ENCODE results near the gene GGN.
A peak's percentile ranks its signal among the peaks of the same experiment; 100 is the strongest.
"Not testable (repeated sequence)": the region's sequence is repeated elsewhere in the genome, so short reads cannot be mapped to it uniquely, and the experiment has no call there.

GGN gene, protein sequence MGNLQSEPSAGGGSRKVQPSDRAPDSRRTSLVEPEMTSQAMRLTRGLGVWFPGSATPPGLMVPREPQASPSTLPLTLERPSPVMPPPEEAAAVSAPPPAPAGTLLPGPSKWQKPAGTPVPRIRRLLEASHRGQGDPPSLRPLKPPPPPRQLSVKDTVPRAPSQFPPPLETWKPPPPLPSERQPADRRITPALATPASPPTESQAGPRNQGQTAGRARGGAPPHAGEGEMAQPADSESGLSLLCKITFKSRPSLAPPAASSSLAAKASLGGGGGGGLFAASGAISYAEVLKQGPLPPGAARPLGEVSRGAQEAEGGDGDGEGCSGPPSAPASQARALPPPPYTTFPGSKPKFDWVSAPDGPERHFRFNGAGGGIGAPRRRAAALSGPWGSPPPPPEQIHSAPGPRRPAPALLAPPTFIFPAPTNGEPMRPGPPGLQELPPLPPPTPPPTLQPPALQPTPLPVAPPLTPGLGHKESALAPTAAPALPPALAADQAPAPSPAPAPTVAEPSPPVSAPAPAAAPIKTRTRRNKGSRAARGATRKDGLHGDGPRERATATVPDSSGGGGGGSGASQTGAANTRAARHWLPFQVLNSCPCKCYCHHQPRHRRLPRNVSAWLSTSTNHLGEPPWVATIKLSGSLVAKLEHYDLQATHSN

DNA sequence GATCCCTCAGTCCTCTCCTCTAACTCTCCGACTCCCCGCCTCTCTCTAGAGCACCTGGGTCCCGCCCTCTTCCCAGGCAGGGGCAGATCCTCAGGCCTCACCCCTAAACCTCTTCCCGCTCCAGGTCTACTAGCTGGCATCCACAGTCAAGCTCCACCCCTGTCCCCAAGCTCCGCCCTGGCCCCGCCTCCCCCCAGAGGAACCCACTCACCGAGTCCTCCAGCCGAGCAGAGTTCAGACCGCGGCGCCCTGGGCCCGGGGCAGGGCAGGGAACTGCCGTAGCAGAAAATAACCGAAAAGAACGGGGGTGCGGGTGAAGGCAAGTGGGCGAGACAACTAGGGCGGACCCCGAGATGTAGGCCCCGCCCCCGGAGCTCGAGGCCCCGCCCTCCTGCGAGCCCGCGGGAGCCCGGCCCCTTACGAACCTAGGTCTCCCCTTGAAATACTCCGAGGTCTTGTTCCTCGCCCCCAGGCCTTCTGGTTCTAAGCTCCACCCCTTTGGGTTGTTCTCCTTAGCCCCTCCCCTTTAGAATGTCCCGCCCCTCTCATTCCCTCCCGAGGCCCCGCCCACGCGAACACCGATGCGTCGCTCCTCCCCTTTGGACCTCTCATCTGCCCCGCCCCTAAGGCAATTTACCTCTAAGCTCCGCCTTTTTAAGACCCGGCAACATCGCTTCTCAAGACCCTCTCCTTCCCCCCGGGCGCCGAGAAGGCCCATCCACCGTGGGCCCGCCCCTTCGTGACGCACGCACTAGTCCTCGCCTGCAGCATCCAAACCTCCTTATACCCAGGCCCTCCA, at the start of gene GGN:
Gene GGN (minus strand): TSS at position 485 of the 799 bp plus-strand sequence. CDS start 773 bp downstream, outside the sequence.
- peak; percentile 84 for DNase-seq

DNA sequence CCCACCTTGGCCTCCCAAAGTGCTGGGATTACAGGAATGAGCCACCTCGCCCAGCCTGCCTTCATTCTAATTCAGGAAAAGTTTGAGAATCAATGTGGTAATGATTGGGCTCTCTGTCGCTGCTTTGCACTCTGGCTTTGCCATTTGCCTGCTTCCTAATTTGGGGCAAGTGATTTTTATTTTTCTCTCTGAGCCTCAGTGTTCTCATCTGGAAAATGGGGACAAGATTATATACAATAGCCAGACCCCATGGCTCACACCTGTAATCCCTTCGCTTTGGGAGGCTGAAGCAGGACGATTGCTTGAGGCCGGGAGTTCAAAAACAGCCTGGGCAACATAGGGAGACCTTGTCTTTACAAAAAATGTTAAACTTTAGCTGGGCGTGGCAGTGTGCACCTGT, 49.5 kb upstream of the GGN start:
- no peak for DNase-seq

DNA sequence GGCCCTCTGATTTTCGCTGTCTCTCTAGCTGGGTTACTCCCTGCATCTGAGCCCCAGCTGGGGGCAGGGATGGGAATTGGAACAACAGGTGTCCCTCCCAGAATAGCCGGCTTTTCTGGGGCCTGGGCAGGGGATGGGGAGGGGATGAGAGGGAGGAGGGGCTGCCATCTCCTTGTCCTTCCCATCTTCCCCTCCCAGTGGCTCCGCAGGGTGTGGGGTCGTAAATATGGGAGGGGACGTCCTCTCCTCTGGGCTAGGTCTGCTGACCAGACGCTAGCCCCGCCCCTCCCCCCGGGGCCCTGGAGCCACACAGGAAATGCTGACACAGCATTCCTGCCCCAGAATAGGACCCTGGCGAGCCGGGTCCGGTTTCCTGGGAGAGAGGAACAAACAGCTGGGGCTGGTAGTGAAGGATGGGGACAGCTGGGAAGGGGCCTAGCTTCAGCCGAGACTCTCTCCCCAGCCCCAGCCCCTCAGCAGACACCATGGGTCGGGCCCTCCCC, 46.8 kb upstream of the GGN start:
- DNase-seq, result no peak

DNA sequence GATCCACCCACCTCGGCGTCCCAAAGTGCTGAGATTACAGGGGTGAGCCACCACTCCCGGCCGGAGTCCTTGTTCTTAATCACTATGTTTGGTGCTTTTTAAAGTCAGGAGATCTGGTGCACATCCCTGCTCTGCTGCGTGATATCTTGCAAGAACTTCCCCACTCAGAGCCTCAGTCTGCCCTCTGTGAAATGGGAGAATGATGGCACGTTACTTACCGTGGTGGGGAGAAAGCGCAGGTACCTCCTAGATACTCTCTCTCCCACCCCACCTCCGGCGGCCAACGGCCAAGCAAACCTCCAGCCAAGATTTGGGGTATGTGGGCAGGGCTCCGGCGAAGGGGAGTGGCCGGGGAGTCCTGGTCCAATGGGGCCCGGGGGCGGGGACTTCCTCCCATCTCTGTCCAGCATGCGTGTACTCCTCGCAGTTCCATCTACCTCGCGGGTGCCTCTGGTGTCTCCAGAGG, 45.5 kb upstream of the GGN start, which contains the start of gene RYR1:
Gene RYR1 (plus strand): TSS at position 424 of the 466 bp plus-strand sequence. CDS start 139 bp downstream, outside the sequence.
- peak; percentile 66 for DNase-seq

DNA sequence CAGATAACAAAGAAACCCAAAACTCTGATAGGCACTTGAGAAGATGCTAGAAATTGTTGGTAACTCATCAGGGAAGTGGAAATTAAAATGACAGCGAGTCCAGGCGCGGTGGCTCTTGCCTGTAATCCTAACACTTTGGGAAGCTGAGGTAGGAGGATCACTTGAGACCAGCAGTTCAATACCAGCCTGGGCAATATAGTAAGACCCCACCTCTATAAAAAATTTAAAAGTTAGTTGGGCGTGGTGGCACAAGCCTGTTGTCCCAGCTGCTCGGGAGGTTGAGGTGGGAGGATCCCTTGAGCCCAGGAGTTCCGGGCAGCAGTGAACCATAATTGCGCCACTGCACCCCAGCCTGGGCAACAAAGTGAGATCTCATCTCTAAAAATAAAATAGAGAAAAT, 43.1 kb upstream of the GGN start:
- no peak for DNase-seq

DNA sequence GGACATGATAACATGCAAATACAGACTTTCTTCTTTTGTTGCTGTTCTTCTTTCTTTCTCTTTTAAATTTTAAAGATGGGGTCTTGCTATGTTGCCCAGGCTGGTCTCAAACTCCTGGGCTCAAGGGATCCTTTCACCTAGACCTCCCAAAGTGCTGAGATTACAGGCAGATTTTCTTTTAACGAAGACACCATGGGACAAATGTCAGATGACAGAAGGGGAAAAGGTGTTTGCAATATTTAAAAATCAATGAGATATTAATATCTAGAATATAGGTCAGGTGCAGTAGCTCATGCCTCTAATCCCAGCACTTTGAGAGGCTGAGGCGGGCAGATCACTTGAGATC, 42.0 kb upstream of the GGN start:
- DNase-seq, result no peak

DNA sequence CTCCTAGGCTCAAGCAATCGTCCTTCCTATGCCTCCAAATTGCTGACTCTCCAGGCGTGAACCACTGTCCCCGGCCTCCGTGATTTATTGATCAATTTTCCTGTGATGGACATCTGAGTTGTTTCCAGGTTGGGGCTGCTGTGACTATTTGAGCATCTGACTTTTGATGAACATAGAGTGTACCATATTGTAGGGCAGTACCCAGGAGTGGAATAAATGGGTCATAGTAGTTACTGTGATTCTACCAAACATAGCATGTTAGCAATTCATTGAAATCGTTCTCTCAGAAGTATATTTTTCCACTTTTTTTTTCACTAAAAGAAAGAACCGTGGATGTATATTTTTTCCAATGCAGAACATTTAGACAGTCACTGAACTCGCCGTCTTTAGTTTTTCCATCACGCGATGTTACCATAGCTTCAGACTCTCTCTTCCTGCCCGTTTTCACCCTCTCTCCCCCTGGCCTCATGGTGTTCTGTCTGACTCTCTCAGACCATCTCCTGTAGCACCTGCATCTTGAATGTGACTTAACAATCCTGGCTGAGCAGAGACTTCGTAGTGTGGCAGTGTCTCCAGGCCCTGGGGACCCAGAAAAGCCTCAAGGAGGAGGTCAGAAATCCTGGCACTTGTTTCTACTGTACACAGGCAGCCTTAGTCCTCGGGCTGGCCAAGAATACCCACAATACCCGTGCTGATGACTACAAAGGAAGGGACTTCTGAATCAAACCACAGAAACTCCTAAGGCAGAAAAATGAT, 41.4 kb upstream of the GGN start:
- peak; percentile 54 for DNase-seq

DNA sequence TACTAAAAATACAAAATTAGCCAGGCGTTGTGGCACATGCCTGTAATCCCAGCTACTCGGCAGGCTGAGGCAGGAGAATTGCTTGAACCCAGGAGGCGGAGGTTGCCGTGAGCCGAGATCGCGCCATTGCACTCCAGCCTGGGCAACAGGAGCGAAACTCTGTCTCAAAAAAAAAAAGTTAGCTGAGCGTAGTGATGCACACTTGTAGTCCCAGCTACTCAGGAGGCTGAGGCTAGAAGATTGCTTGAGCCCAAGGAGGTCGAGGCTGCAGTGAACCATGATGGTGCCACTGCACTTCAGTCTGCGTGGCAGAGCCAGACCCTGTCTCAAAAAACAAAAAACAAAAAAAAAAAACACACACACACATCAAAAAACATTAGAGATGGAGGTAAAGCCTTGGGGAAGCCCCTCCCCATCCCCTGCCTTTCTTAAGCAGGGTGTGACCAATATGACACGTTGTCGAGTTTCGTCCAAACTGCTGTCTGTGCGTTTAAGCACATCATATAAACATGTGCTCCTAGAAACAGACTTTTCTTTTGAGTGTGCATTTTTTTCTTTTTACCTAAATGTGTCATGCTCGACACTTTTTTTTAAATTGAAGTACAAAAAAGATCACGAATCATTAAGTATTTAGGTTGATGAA, 39.3 kb upstream of the GGN start:
- peak; percentile 71 for DNase-seq

DNA sequence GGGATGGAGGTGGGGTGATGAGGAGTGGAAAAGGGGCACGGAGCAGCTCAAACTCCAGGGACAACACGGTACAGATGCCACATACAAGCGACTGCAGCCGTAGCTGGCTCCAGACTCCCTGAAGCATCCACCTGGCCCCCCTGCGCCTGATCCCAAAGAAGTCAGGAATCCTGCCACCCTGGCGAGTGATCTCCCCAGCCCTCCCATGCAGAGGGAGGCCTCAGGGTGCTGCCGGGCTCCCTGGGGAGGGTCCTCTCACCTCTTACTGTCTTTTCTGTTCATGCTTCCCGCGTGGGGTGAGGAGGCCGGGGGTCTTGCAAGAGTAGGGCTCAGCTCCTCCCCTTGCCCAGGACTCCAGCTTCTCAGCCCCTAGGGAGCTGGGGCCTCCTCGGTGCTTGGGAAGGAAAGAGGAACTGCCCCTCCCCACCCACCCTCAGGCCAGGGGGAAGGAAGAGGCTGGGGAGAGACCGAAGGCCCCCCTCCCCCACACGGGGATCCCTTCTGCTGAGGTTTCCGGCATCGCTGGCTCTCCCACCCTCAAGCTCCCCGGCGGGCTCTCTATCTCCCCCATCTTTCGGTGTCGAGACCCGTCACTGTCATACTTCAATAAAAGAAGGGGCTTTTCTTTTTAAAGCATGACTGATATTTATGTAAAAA, 38.1 kb upstream of the GGN start, which contains the start of gene RASGRP4:
Gene RASGRP4 (minus strand): TSS at position 410 of the 657 bp plus-strand sequence. CDS start 128 bp downstream, at position 282.
- peak; percentile 57 for DNase-seq

DNA sequence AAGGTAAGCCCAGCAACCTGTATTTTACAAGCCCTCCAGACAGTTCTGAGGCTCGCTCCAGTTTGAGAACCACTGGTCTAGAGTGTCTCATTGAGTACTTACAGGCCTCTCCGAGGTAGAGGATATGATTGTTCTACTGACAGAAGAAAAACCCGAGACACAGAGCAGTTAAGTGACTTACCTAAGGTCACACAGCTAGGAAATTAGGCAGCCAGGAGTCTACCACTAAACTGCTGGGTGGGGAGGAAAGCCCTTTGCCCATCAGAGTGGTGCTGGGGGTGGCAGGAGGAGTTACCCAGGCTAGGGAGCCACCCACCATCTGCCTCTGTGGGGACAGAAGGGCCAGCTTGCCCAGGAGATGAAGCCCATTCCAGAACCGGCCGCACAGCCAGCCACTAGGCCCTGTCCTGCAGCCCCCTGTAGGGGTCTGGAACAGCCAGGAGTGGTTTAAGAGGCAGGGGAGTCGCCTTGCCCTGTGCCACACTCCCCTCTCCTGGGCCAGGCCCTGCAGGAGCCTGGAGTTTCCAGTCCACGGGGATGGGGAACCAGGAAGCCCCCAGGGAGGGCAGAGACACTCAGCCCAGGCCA, 37.5 kb upstream of the GGN start:
- DNase-seq, result no peak

DNA sequence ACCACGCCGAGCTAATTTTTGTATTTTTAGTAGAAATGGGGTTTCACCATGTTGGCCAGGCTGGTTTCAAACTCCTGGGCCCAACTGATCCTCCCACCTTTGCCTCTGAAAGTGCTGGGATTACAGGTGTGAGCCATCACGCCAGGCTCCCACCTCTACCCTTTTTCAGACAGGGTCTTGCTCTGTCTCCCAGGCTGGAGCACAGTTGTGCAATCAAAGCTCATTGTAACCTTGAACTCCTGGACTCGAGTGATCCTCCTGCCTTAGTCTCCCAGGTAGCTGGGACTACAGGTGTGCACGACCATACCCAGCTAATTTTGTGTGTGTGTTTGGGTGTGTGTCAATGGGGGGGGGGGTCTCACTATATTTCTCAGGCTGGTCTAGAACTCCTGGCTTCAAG, 36.4 kb upstream of the GGN start:
- DNase-seq, result no peak

DNA sequence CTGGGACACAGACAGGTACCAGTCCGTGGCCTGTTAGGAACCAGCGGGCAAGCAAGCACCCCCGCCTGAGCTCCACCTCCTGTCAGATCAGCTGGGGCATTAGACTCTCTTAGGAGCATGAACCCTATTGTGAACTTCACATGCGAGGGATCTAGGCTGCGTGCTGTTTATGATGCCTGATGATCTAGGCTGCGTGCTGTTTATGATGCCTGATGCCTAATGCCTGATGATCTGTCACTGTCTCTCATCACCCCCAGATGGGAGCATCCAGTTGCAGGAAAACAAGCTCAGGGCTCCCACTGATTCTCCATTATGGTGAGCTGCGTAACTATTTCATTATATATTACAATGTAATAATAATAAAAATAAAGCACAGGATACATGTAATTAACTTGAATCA, 34.6 kb upstream of the GGN start:
- DNase-seq, result no peak

DNA sequence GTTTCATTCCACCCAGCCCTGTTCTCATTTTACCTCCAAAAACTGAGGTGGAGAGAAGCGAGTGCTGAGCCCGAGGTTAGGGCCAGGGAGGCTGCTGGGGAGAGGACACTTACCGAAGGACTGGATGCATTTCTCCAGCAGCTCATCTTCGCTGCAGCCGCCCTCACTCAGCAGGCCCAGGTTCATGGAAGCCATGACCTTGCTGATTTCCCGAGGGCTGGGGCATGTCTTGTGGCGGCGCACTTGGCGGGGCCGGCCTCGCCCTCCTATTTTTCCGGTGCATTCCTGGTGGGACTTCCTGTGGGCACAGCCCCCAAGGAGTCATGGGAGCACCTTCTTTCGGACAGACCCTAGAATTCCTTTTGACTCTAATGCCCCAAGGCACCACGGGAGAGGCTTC, 34.0 kb upstream of the GGN start:
- no peak for DNase-seq

DNA sequence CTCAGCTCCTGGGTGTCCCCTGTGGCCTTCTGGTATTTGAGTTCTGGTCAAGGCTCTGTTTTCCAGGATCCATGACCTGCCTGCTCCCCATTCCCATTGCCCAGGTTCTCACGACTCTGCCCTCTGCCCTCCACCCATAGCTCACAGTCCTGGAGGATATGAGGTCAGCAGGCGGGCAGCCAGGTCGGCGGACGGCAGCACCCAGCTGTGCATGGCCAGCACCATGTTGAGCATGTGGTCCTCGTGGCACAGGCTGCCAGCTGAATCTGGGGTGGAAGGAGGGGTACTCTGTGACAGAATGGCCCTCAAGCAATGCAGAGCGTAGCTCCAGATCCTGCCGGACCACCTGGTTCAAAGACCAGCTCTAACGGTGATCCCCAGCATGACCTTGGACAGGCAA, 33.1 kb upstream of the GGN start:
- no peak for DNase-seq

DNA sequence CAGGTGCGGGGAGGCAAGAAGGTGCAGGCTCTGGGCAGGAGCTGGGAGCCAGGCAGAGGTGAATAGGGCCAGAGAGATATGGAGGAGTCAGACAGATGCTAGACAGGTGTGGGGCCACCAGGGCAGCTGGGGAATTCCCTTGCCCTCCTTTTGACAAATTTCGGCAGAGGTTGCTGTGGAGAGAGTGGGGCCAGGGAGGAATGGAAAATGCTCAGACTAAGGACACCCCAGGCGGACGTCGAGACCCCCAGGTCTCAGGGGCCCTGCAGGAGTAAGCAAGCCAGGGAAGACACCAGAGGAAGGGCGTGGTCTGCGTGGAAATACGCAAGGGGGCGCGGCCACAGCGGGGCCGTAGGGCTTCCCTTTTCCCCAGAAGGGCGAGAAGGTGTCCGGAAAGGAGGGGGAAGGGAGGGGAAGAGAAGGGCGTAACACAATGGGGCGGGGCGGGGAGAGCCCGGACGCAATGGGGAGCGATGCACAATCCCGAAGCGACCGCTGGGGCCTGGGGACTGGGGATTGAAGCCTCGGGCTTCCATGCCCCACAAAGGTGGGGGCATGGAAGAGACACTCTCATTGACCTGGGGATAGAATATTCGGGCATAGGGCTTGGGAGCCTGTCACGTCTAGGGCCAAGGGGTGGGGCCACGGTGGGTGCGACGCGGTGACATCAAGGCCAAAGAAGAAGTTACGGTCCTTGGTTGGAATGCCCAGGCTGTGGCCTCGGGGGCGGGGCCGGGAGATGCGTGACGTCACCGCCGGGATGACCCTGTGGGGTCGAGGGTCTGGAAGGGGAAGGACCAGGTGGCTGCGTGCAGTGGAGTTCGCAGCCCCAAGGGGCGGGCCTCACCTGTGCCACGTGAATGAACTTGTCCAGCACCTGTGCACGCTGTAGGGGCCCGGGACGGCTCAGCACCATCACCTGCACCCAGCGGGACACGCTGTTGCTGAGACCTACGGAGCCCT, 30.0 kb upstream of the GGN start:
- peak; percentile 63 for DNase-seq

DNA sequence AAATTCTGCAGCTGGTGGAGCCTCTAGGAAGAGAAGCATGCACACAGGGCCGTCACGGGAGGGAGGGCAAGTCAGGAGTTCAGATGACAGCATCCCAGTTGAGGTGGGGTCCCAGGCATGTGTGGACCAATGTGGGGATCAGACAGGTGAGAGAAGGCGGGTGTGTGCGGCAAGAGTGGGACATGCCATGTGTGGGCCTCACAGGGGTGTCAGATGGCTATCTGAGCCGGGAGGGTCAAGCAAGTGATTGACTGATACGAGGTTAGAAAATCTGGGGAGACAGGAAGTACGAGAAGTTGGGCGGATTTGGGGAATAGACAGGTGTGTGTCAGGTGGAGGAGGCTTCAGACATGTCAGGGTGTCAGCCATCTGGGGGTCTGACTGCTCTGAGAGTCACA, 29.3 kb upstream of the GGN start:
- no peak for DNase-seq

DNA sequence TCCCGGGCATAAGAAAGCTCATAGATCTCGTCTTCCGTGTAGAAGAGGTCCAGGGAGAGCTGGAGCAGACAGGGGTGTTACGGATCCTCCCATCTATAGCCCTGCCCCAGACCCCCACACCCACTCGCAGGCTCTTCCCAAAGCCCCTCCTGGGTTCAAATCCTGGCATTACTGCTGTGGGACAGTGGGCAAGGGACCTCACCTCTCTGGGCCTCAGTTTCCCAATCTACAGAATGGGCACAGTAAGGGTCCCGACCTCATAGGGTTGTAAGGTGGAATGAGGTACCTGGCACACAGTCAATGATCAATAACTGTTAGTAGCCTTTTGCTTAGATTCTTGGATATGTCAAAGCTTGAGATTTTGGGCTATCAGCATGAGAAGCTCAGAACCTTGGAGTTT, 25.6 kb upstream of the GGN start:
- no peak for DNase-seq

DNA sequence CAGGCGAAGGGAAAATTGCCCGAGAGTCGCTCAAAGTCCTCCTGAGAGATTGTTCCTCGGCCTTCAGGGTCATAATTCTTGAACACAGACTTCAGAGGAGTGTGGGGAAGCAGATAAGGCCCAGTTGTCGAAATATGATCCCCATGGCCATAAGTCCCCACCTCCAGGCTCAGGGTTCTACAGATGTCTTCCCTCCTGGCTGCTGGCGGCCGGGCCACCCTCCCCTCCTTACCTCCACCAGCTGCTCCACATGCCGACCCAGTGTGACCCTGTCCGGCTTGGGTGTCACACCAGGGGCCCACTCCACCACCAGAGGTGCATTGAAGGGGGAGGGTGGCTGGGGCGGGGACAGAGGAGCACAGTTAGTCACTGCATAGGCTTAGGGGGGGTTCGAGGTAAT, 25.1 kb upstream of the GGN start:
- DNase-seq, result no peak

DNA sequence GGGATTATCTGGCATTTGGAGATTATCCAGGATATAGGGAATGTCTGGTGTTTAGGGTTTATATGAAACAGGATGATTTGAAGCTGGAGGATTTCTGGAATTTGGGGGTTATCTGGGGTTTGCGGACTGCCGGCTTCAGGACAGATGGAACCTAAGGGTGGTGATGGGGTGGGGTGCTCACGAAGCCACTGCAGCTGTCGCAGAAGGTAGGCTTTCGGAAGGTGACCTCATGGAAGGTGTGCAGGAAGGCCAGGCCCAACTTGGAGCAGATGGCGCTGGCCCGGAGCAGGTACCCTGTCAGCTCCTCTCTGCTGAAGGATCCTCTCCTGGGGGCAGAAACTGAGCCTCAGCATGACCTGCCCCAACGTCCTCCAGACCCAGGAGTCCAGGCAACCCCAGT, 24.7 kb upstream of the GGN start:
- no peak for DNase-seq

DNA sequence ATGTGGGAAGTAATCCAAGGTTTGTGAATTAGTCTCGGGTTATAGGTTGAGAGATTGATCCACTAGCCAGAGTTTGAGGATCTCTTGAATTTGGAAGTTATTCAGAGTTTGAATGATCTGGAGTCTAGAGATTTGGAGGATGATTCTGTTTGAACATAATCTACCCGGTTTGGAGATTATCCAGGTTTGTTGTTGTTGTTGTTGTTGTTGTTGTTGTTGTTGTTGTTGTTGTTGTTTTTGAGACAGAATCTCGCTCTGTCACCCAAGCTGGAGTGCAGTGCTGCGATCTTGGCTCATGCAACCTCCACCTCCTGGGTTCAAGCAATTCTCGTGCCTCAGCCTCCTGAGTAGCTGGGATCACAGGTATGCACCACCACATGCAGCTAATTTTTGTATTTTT, 24.1 kb upstream of the GGN start:
- DNase-seq, result not testable (repeated sequence)
